Activated naive CD4-positive, alpha-beta T cell treated with anti-CD3 and anti-CD28 coated beads, Interleukin-2, amount 10 ng/mL, durations not matched to agents 7 days and 5 days (primary cell): Measurements from ENCODE around the gene HOXC6.

ENCODE experiments used
- CTCF ChIA-PET: fragments of 350-600 bp; sonication (Branson Sonifier 250); formaldehyde crosslinking; loops from one replicate; lab custom pipeline; 2021; ENCODE audit warnings: antibody characterized with exemption; lab: Charles Lee
- DNase-seq: peaks from one replicate; pipeline ENCODE4 v3.0.0-alpha.2; 2020
- H3K27ac Mint-ChIP-seq: one replicate; pipeline ENCODE4 v1.8.0; 2021; ENCODE audit warnings: mild to moderate bottlenecking, moderate library complexity, mixed read lengths
- H3K27me3 Mint-ChIP-seq: one replicate; pipeline ENCODE4 v1.8.0; 2021; ENCODE audit warnings: mild to moderate bottlenecking, mixed read lengths
- H3K36me3 Mint-ChIP-seq: one replicate; pipeline ENCODE4 v1.8.0; 2021; ENCODE audit warnings: mixed read lengths
- H3K4me1 Mint-ChIP-seq: one replicate; pipeline ENCODE4 v1.8.0; 2021; ENCODE audit warnings: mixed read lengths
- H3K4me3 Mint-ChIP-seq: one replicate; pipeline ENCODE4 v1.8.0; 2021; ENCODE audit warnings: mild to moderate bottlenecking, moderate library complexity, mixed read lengths
- H3K9me3 Mint-ChIP-seq: one replicate; pipeline ENCODE4 v1.8.0; 2021; ENCODE audit warnings: mixed read lengths

Gene HOXC6

GRCh38 chr12:53995002-53995377 lies 33.2 kb upstream of the HOXC6 start:
- CTCF ChIA-PET = interaction anchor here (1.1 kb wide), 1 partner anchor 10 kb away, joined by 4 read pairs; no protein-coding TSS in a partner anchor
- peak overlapping the region; percentile 22 for H3K4me3 Mint-ChIP-seq
- DNase-seq = peak; percentile 44

GRCh38 chr12:53995378-53996239 lies 32.6 kb upstream of the HOXC6 start:
- Mint-ChIP-seq H3K9me3 (no peaks in the 10 kb centered on the region), H3K4me3 (peak overlapping the region; percentile 48), H3K27me3 (peaks cover 100% of the 10 kb centered on the region), H3K27ac (no peak overlapping the region), H3K4me1 (peaks cover 22% of the 10 kb centered on the region), H3K36me3 (peaks cover 2% of the 10 kb centered on the region)
- DNase-seq = peak; percentile 44
- CTCF ChIA-PET = interaction anchor here (1.1 kb wide), 1 partner anchor 9 kb away, joined by 4 read pairs; no protein-coding TSS in a partner anchor

More at GRCh38 chr12:53995002-53995377, 33.2 kb upstream of the HOXC6 start:
- H3K27ac Mint-ChIP-seq = peak overlapping the region; percentile 45
- peaks cover 100% of the 10 kb centered on the region for H3K27me3 Mint-ChIP-seq
- no peaks in the 10 kb centered on the region for H3K9me3 Mint-ChIP-seq
- H3K36me3 Mint-ChIP-seq = peaks cover 2% of the 10 kb centered on the region
- peaks cover 22% of the 10 kb centered on the region for H3K4me1 Mint-ChIP-seq

- Mint-ChIP-seq H3K9me3 (no peaks in the 10 kb centered on the region), H3K27ac (no peak overlapping the region), H3K4me3 (peak overlapping the region; percentile 48), H3K36me3 (peaks cover 2% of the 10 kb centered on the region), H3K4me1 (peaks cover 22% of the 10 kb centered on the region), H3K27me3 (peaks cover 100% of the 10 kb centered on the region)
- DNase-seq = no peak
- CTCF ChIA-PET = interaction anchor here (1.0 to 1.8 kb wide), 3 partner anchors 8 to 36 kb away, joined by 3 to 6 read pairs (median 4); partner anchors contain the start of gene HOXC5
Observed at GRCh38 chr12:53996240-53997203, 31.7 kb upstream of the HOXC6 start.

- Mint-ChIP-seq H3K27me3 (peaks cover 100% of the 10 kb centered on the region), H3K9me3 (no peaks in the 10 kb centered on the region), H3K36me3 (peaks cover 2% of the 10 kb centered on the region), H3K4me1 (peaks cover 23% of the 10 kb centered on the region), H3K4me3 (no peak overlapping the region), H3K27ac (no peak overlapping the region)
- no peak for DNase-seq
- CTCF ChIA-PET = interaction anchor here (1.0 to 1.8 kb wide), 3 partner anchors 9 to 217 kb away, joined by 3 to 6 read pairs (median 3); partner anchors contain the start of gene HOXC5
Observed at GRCh38 chr12:53997204-53998109, 30.8 kb upstream of the HOXC6 start.

- Mint-ChIP-seq H3K27ac (no peak overlapping the region), H3K27me3 (peaks cover 100% of the 10 kb centered on the region), H3K4me1 (peaks cover 24% of the 10 kb centered on the region), H3K36me3 (peaks cover 2% of the 10 kb centered on the region), H3K9me3 (no peaks in the 10 kb centered on the region), H3K4me3 (no peak overlapping the region)
- CTCF ChIA-PET = interaction anchor here (1.0 to 1.8 kb wide), 2 partner anchors 34 to 217 kb away, joined by 3 to 6 read pairs; partner anchors contain the start of gene HOXC5
- no peak for DNase-seq
Observed at GRCh38 chr12:53998110-53998899, 29.9 kb upstream of the HOXC6 start.

GRCh38 chr12:53998900-53999236 lies 29.4 kb upstream of the HOXC6 start:
- Mint-ChIP-seq H3K36me3 (peaks cover 1% of the 10 kb centered on the region), H3K9me3 (no peaks in the 10 kb centered on the region), H3K4me1 (peaks cover 24% of the 10 kb centered on the region), H3K4me3 (no peak overlapping the region), H3K27ac (no peak overlapping the region), H3K27me3 (peaks cover 100% of the 10 kb centered on the region)
- CTCF ChIA-PET = no interaction called here
- DNase-seq = no peak

- peaks cover 100% of the 10 kb centered on the region for H3K27me3 Mint-ChIP-seq
Observed at GRCh38 chr12:53999559-54000115, 28.6 kb upstream of the HOXC6 start.

GRCh38 chr12:54000116-54001114 lies 27.8 kb upstream of the HOXC6 start, which contains the start of gene HOXC9:
Gene HOXC9, plus strand, starts transcription at chr12:54000161. Its CDS starts 28 bp downstream, at chr12:54000189.
- H3K4me1 Mint-ChIP-seq = peaks cover 13% of the 10 kb centered on the region
- no peaks in the 10 kb centered on the region for H3K36me3 Mint-ChIP-seq
- H3K4me3 Mint-ChIP-seq = peak within 1 kb of the TSS; percentile 37
- no peak for DNase-seq
- no peaks in the 10 kb centered on the region for H3K9me3 Mint-ChIP-seq
- CTCF ChIA-PET = interaction anchor here (0.8 to 1.6 kb wide), 2 partner anchors 35 to 214 kb away, joined by 3 to 5 read pairs; no protein-coding TSS in a partner anchor
- peaks cover 100% of the 10 kb centered on the region for H3K27me3 Mint-ChIP-seq
- H3K27ac Mint-ChIP-seq = peak within 1 kb of the TSS; percentile 74

More at GRCh38 chr12:53999559-54000115, 28.6 kb upstream of the HOXC6 start:
- Mint-ChIP-seq H3K27ac (peak overlapping the region; percentile 74), H3K4me1 (peaks cover 20% of the 10 kb centered on the region), H3K36me3 (no peaks in the 10 kb centered on the region), H3K4me3 (no peak overlapping the region), H3K9me3 (no peaks in the 10 kb centered on the region)
- CTCF ChIA-PET = interaction anchor here (0.8 to 1.6 kb wide), 2 partner anchors 208 to 215 kb away, joined by 3 to 5 read pairs; no protein-coding TSS in a partner anchor
- no peak for DNase-seq

GRCh38 chr12:54001283-54002187 lies 26.7 kb upstream of the HOXC6 start:
- no peak for DNase-seq
- peaks cover 3% of the 10 kb centered on the region for H3K36me3 Mint-ChIP-seq
- no peaks in the 10 kb centered on the region for H3K9me3 Mint-ChIP-seq
- H3K4me1 Mint-ChIP-seq = peaks cover 12% of the 10 kb centered on the region
- H3K27ac Mint-ChIP-seq = peak overlapping the region; percentile 3
- H3K4me3 Mint-ChIP-seq = no peak overlapping the region
- peaks cover 100% of the 10 kb centered on the region for H3K27me3 Mint-ChIP-seq
- CTCF ChIA-PET = interaction anchor here (0.7 to 1.6 kb wide), 4 partner anchors 31 to 213 kb away, joined by 3 to 5 read pairs (median 3); partner anchors contain the start of gene HOXC5

- Mint-ChIP-seq H3K4me3 (no peak overlapping the region), H3K4me1 (peaks cover 17% of the 10 kb centered on the region), H3K36me3 (peaks cover 3% of the 10 kb centered on the region), H3K27ac (no peak overlapping the region), H3K9me3 (no peaks in the 10 kb centered on the region), H3K27me3 (peaks cover 100% of the 10 kb centered on the region)
- DNase-seq = no peak
- CTCF ChIA-PET = interaction anchor here (0.7 kb wide), 2 partner anchors 30 to 204 kb away, joined by 3 read pairs; partner anchors contain the start of gene HOXC5
Observed at GRCh38 chr12:54002278-54002914, 25.8 kb upstream of the HOXC6 start.
